Activated naive CD8-positive, alpha-beta T cell treated with anti-CD3 and anti-CD28 coated beads for 36 hours (primary cell): ENCODE results near the gene ENHO. TPM values are rescaled to one million over a fixed set of nuclear protein-coding genes. Genes with fewer than 3 reads are reported as not detected.

Source experiments
- total RNA-seq, 2 experiments: library from RNA; stranded (reverse); gene quantifications; one replicate each; pipeline ENCODE4 v1.2.3, GENCODE V29; 2021

Gene ENHO
- total RNA-seq, 2 experiments from 2014 or later = 0.27 TPM; not detected in 1

Other genes starting within 250 kb of the ENHO start
- 1 to 10 TPM; 6.2 to 6.5 TPM for gene KIF24, start 193.7 kb downstream of the ENHO start, total RNA-seq
- gene NUDT2, start 193.4 kb downstream of the ENHO start, total RNA-seq = 10 to 100 TPM; 28.0 to 32.7 TPM
- gene MYORG, start 146.1 kb downstream of the ENHO start, total RNA-seq = 1 to 10 TPM; 3.6 to 4.4 TPM
- gene FAM219A, start 64.4 kb downstream of the ENHO start, total RNA-seq = 1 to 10 TPM; 7.5 to 8.2 TPM
- gene DNAI1, start 64.2 kb downstream of the ENHO start, total RNA-seq = not detected
- not detected for gene CNTFR, start 66.7 kb upstream of the ENHO start, total RNA-seq
- gene RPP25L, start 89.1 kb upstream of the ENHO start, total RNA-seq = 10 to 100 TPM; 31.6 to 34.6 TPM
- 10 to 100 TPM; 62.9 to 63.0 TPM for gene DCTN3, start 97.5 kb upstream of the ENHO start, total RNA-seq
- gene ARID3C, start 106.1 kb upstream of the ENHO start, total RNA-seq = under 1 TPM in 1 of 2 experiments, not detected in 1; 0.31 TPM
- 100 to 1,000 TPM; 111 to 113 TPM for gene SIGMAR1, start 114.8 kb upstream of the ENHO start, total RNA-seq
- 10 to 100 TPM; 42.4 to 43.4 TPM for gene GALT, start 123.7 kb upstream of the ENHO start, total RNA-seq
- gene IL11RA, start 129.2 kb upstream of the ENHO start, total RNA-seq = 10 to 100 TPM; 12.1 to 13.0 TPM
- under 1 TPM in 1 of 2 experiments, not detected in 1; 0.82 TPM for gene CCL27, start 139.7 kb upstream of the ENHO start, total RNA-seq
- gene CCL19, start 168.3 kb upstream of the ENHO start, total RNA-seq = not detected
- not detected for gene CCL21, start 187.1 kb upstream of the ENHO start, total RNA-seq